GM12872 (cell line): ENCODE measurements around the gene APOA4.

Source experiments
- CTCF ChIP-seq: IDR thresholded peaks from 3 replicates; pipeline ENCODE4 v1.5.1; 2011; ENCODE audit warnings: low read depth, mild to moderate bottlenecking, low read length, moderate library complexity; ENCODE audit not compliant: insufficient read depth

Gene APOA4

GRCh38 chr11:116849060-116849459, 26.0 kb upstream of the APOA4 start:
- no peak for TF ChIP-seq CTCF

- TF ChIP-seq CTCF = no peak
Observed at GRCh38 chr11:116847612-116848011, 24.5 kb upstream of the APOA4 start.

- no peak for TF ChIP-seq CTCF
Observed at GRCh38 chr11:116844722-116845121, 21.6 kb upstream of the APOA4 start.

- TF ChIP-seq CTCF = no peak
Observed at GRCh38 chr11:116843661-116844060, 20.6 kb upstream of the APOA4 start.

GRCh38 chr11:116842909-116843308, 19.8 kb upstream of the APOA4 start:
- TF ChIP-seq CTCF = no peak

GRCh38 chr11:116842117-116842516, 19.0 kb upstream of the APOA4 start:
- no peak for TF ChIP-seq CTCF

GRCh38 chr11:116840746-116841296, 17.7 kb upstream of the APOA4 start:
- TF ChIP-seq CTCF = no peak
